ENCODE results near the gene SLC16A10.
A peak's percentile ranks its signal among the peaks of the same experiment; 100 is the strongest.

The SLC16A10 gene

DNA sequence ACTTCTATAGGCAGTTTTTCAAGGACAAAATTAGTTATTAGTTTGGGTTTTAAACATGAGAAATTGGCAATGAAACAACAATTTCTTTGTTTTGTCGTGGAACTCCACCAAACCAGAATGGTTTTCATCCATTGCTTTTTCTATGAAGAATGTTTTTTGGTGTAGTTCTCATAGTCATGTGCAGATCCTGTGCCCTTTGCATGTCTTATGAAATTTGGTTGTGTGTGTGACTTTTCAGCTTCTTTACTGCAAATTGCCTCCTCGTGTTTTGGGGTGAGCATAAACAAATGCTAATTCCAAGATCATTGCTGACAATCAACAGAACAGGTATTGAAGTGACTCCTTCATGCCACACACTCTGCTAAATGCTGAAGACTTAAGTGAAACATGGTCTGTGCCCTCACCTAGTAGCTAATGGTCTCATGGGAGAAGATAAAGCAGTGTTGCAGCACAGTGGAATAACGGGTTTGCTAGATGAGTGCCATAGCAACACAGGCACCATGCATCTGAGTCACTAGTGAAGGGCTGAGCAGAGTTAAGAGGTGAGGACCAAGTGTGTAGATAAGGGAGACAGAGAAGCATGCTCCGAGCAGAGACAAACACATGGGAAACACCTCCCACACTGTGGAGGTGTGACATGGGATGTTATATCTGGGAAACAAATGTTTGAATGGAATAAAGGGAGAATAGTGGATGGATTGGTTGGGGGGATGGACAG is 120.0 kb downstream of the SLC16A10 start:
- TF ChIP-seq, protein P1, sequence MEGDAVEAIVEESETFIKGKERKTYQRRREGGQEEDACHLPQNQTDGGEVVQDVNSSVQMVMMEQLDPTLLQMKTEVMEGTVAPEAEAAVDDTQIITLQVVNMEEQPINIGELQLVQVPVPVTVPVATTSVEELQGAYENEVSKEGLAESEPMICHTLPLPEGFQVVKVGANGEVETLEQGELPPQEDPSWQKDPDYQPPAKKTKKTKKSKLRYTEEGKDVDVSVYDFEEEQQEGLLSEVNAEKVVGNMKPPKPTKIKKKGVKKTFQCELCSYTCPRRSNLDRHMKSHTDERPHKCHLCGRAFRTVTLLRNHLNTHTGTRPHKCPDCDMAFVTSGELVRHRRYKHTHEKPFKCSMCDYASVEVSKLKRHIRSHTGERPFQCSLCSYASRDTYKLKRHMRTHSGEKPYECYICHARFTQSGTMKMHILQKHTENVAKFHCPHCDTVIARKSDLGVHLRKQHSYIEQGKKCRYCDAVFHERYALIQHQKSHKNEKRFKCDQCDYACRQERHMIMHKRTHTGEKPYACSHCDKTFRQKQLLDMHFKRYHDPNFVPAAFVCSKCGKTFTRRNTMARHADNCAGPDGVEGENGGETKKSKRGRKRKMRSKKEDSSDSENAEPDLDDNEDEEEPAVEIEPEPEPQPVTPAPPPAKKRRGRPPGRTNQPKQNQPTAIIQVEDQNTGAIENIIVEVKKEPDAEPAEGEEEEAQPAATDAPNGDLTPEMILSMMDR (IDR thresholded peaks at IDR 0.05; ENCODE audit: insufficient read depth, low read depth, low read length, missing control alignments), result no peak
- DNase-seq (ENCODE audit: low read depth), result peak; percentile 64
- no peak overlapping the region for H3K4me3 ChIP-seq (ENCODE audit: low read length)

DNA sequence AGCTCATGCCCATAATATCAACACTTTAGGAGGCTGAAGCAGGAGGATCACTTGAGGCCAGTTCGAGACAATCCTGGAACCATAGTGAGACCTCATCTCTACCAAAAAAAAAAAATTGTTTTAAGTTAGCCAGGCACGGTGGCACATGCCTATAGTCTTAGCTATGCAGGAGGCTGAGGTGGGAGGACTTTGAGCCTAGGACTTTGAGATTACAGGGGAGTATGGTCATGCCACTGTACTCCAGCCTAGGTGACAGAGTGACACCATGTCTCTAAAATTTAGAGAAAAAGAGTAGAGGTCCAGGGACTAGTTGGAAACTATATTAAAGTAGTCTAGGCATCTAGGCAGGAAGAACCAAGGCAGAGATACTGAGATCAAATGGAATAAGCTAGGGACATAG is 121.6 kb downstream of the SLC16A10 start:
- TF ChIP-seq, protein P1 (IDR thresholded peaks at IDR 0.05; ENCODE audit: insufficient read depth, low read depth, low read length, missing control alignments), result no peak
- H3K4me3 ChIP-seq (ENCODE audit: low read length), result no peak overlapping the region
- no peak for DNase-seq (ENCODE audit: low read depth)

DNA sequence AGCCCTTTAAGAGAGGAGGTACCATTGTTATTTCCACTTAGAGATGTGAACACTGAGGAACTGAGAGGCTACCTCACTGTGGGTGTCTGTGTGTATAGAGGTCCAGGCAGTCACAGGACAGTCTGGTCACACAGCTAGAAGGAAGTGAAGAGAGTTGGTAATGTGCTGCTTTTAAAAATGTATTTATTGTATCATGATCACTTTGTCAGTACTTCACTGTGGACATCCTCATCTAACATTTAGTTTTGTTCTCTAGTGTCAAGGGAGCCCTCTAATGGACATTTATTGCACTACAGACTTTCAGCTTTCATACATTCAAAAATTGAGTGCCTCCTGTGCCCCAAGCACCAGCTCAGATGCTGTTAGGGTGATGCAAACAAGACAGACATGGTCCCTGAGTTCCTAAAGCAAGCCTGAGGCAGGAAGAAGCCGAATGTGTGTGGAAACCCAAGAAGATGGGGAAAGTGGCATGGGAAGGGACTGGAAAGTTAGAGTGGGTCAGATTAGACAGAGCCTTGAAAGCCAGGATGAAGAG is 123.0 kb downstream of the SLC16A10 start:
- DNase-seq (ENCODE audit: low read depth), result peak; percentile 68
- TF ChIP-seq, protein P1 (IDR thresholded peaks at IDR 0.05; ENCODE audit: insufficient read depth, low read depth, low read length, missing control alignments), result peak; percentile 71
- H3K4me3 ChIP-seq (ENCODE audit: low read length), result no peak overlapping the region

DNA sequence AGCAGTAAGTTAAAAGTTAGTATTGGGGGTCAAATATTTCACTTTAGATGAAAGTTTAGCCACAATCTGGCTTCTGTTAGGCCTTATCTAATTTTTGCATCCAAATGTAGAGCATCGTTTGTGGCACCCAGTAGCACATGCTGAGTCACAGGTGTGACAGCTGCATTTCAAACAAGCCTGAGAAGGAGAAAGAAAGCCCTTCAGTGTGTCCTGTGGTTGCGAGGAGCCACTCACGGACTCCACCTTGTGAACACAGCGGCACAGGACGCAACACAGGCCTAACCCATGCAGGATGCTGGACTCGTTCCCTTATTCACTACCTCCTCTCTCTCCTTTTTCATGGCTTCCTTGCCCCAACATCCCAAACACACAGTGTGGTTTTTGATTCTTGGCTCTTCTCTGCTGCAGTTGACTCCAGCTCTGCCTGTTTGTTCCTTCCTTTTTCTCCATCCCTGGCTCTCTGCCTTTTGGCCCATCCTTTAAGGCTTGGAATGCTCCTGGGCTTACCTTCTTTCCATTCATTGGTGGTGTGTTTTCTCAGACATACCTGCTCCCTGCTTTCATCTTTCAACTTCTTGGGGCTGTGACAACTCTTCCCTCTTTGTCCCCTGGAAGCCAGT is 124.2 kb downstream of the SLC16A10 start:
- no peak overlapping the region for H3K4me3 ChIP-seq (ENCODE audit: low read length)
- TF ChIP-seq, protein P1 (IDR thresholded peaks at IDR 0.05; ENCODE audit: insufficient read depth, low read depth, low read length, missing control alignments), result no peak
- peak; percentile 20 for DNase-seq (ENCODE audit: low read depth)

DNA sequence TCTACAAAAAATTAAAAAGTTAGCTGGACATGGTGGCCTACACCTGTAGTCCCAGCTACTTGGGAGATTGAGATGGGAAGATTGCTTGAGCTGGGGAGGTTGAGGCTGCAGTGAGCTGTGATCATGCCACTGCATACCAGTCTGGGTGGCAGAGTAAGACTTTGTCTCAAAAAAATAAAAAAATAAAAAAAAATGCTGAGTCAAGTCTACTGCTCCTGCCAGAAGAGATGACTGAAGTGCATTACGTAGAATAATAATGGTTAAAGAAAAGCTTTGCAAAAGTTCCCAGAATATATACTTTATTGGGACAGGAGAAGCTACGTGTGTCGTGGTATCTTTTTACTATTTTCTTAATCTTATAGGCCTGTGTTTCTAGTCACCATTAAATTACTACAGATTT is 125.3 kb downstream of the SLC16A10 start:
- no peak overlapping the region for H3K4me3 ChIP-seq (ENCODE audit: low read length)
- TF ChIP-seq, protein P1 (IDR thresholded peaks at IDR 0.05; ENCODE audit: insufficient read depth, low read depth, low read length, missing control alignments), result no peak
- DNase-seq (ENCODE audit: low read depth), result no peak

DNA sequence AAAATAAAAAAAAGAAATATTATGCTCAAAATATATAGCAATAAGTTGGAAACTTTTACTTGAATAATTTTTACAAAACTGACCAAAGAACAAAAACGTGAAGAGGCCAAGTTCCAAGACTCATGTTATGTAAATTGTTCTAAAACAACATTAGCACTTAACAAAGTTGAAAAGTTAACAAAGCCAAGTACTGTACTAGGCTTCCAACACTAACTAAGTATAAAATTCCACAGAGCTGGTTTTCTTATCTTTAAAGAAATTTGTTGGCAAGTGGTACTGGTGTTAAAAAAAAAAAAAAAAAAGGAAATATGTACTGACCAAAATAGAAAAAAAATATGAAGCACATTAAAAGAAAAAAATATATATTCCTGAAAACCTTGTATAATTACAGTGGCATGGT is 127.8 kb downstream of the SLC16A10 start:
- no peak for DNase-seq (ENCODE audit: low read depth)
- H3K4me3 ChIP-seq (ENCODE audit: low read length), result no peak overlapping the region
- TF ChIP-seq, protein P1 (IDR thresholded peaks at IDR 0.05; ENCODE audit: insufficient read depth, low read depth, low read length, missing control alignments), result no peak
